Measurements from ENCODE around the gene DNAH7.

Gene DNAH7

DNA sequence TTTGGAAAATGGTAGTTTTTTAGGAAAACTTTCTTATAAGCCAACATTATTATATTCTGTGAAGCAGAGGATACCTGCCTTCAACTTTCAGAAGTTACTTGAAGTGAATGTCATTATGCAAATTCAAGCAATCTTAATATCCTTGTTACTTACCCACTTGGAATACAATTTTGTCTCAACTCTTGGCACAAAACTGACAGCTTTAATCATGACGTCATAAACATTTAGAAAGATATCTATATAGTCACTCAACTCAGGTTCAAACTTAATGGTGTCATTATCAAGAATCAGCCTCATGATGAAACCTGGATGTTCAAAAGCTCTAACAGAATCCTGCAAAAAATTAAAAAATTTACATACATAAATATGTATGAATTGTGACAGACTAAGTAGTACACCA lies 68.1 kb downstream of the DNAH7 start:
- H3K4me3 ChIP-seq (ENCODE audit: insufficient read length, low read depth) = no peak overlapping the region
- H3K36me3 ChIP-seq (ENCODE audit: insufficient read depth, insufficient read length, low read length) = no peaks in the 10 kb centered on the region
- no peaks in the 10 kb centered on the region for H3K27me3 ChIP-seq (ENCODE audit: insufficient read depth, insufficient read length)
- H3K9ac ChIP-seq (ENCODE audit: insufficient read length, low read depth) = no peak overlapping the region
- 0 out of 2 replicates have a peak, but pooled peaks cover under 1% of the 10 kb centered on the region for H3K9me3 ChIP-seq (ENCODE audit: insufficient read depth, low read length)
- H3K4me1 ChIP-seq (ENCODE audit: insufficient read depth, insufficient read length) = no peaks in the 10 kb centered on the region
- no peak for DNase-seq (ENCODE audit: low read depth, low spot score)
- TF ChIP-seq ZNF274 (IDR thresholded peaks at IDR 0.05; ENCODE audit: low read depth, low read length) (no peak), SUZ12 (IDR thresholded peaks at IDR 0.05; ENCODE audit: extremely low read depth, insufficient read depth, insufficient read length) (no peak), YY1 (IDR thresholded peaks at IDR 0.05; ENCODE audit: insufficient read depth, insufficient read length) (no peak)

DNA sequence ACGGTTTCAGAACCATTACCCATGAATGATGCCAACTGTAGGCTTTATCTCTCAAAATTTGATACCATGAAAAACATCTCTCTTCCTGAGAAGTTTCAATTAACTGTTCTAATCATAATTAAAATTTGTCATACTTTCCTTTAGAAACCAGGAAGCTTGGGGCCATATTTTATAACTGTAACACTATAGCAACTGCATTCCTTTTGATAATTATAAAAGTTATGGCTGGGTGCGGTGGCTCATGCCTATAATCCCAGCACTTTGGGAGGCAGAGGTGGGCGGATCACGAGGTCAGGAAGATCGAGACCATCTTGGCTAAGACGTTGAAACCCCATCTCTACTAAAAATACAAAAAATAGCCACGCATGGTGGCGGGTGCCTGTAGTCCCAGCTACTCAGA lies 70.6 kb downstream of the DNAH7 start:
- DNase-seq (ENCODE audit: low read depth, low spot score) = no peak

DNA sequence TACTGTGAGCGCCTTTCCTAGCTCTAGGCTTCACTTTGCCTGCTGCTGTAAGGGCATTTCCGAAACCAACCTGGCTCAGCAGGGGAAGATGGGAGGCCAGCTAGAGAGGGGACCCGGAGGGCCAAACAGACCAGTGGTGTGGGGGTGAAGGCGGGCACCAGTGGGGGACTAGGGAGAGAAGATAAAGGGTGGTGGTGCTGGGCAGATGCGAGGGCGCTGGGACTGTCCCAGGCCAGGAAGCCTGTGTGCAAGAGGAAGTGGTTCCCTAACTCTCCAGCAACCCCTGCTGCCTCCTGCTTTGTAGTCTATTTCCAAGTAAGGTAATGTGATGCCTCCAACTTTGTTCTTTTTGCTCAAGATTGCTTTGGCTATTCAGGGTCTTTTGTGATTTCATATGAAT lies 73.1 kb downstream of the DNAH7 start:
- H3K36me3 ChIP-seq (ENCODE audit: insufficient read depth, insufficient read length, low read length) = no peaks in the 10 kb centered on the region
- H3K9me3 ChIP-seq (ENCODE audit: insufficient read depth, low read length) = no peaks in the 10 kb centered on the region
- no peak overlapping the region for H3K9ac ChIP-seq (ENCODE audit: insufficient read length, low read depth)
- no peaks in the 10 kb centered on the region for H3K27me3 ChIP-seq (ENCODE audit: insufficient read depth, insufficient read length)
- no peak for TF ChIP-seq SUZ12 (IDR thresholded peaks at IDR 0.05; ENCODE audit: extremely low read depth, insufficient read depth, insufficient read length)
- no peak for TF ChIP-seq ZNF274 (IDR thresholded peaks at IDR 0.05; ENCODE audit: low read depth, low read length)
- TF ChIP-seq YY1 (IDR thresholded peaks at IDR 0.05; ENCODE audit: insufficient read depth, insufficient read length) = no peak
- no peaks in the 10 kb centered on the region for H3K4me1 ChIP-seq (ENCODE audit: insufficient read depth, insufficient read length)
- no peak for DNase-seq (ENCODE audit: low read depth, low spot score)
- H3K4me3 ChIP-seq (ENCODE audit: insufficient read length, low read depth) = no peak overlapping the region

More for the DNA sequence above, 70.6 kb downstream of the DNAH7 start:
- Histone ChIP-seq H3K4me1 (ENCODE audit: insufficient read depth, insufficient read length) (no peaks in the 10 kb centered on the region), H3K36me3 (ENCODE audit: insufficient read depth, insufficient read length, low read length) (no peaks in the 10 kb centered on the region), H3K9ac (ENCODE audit: insufficient read length, low read depth) (no peak overlapping the region), H3K27me3 (ENCODE audit: insufficient read depth, insufficient read length) (no peaks in the 10 kb centered on the region), H3K9me3 (ENCODE audit: insufficient read depth, low read length) (no peaks in the 10 kb centered on the region), H3K4me3 (ENCODE audit: insufficient read length, low read depth) (no peak overlapping the region)
- no peak for TF ChIP-seq SUZ12 (IDR thresholded peaks at IDR 0.05; ENCODE audit: extremely low read depth, insufficient read depth, insufficient read length)

DNA sequence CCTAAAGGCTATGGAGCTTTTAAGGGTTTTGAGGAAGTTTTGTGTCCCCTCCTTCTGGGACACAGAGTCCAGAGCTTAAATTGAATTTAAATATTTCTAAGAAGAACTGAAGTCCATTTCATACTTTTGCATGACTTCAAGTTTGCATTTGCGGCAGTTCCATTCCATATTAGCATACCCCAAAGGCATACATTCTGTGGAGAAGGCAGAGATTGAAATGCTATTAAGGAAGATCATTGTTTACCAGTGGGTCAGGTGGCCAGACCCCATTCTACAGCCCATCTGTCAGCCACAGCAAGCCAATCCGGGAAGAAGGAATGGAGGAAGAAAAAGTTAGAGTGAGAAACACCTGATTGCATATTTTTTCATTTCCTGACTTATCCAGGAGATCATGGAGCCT lies 75.0 kb downstream of the DNAH7 start:
- DNase-seq (ENCODE audit: low read depth, low spot score) = no peak
- H3K36me3 ChIP-seq (ENCODE audit: insufficient read depth, insufficient read length, low read length) = no peaks in the 10 kb centered on the region
- no peaks in the 10 kb centered on the region for H3K4me1 ChIP-seq (ENCODE audit: insufficient read depth, insufficient read length)
- no peak overlapping the region for H3K9ac ChIP-seq (ENCODE audit: insufficient read length, low read depth)
- H3K9me3 ChIP-seq (ENCODE audit: insufficient read depth, low read length) = no peaks in the 10 kb centered on the region
- no peak for TF ChIP-seq ZNF274 (IDR thresholded peaks at IDR 0.05; ENCODE audit: low read depth, low read length)
- TF ChIP-seq SUZ12 (IDR thresholded peaks at IDR 0.05; ENCODE audit: extremely low read depth, insufficient read depth, insufficient read length) = no peak
- no peak for TF ChIP-seq YY1 (IDR thresholded peaks at IDR 0.05; ENCODE audit: insufficient read depth, insufficient read length)
- H3K27me3 ChIP-seq (ENCODE audit: insufficient read depth, insufficient read length) = no peaks in the 10 kb centered on the region
- no peak overlapping the region for H3K4me3 ChIP-seq (ENCODE audit: insufficient read length, low read depth)

DNA sequence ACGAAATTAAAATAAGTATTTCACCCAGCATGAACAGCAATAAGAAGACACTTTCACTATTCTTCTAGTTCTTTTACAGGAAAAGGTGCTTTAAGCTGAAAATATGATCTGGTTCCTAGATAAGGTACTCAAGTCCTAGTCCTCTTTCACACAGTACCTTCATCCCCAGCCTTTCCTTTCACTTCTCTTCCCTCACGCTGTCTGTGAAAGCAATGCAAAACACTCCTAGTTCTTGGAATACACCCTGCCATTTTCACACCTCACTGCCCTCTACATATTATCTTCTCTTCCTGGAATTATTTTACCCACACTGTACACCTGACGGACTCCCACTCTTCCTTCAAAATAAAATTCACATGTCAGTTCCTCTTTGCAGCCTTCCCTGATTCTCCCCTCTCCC lies 82.9 kb downstream of the DNAH7 start:
- Histone ChIP-seq H3K4me3 (ENCODE audit: insufficient read length, low read depth) (no peak overlapping the region), H3K4me1 (ENCODE audit: insufficient read depth, insufficient read length) (no peaks in the 10 kb centered on the region), H3K9me3 (ENCODE audit: insufficient read depth, low read length) (0 out of 2 replicates have a peak, but pooled peaks cover under 1% of the 10 kb centered on the region), H3K36me3 (ENCODE audit: insufficient read depth, insufficient read length, low read length) (no peaks in the 10 kb centered on the region), H3K9ac (ENCODE audit: insufficient read length, low read depth) (no peak overlapping the region), H3K27me3 (ENCODE audit: insufficient read depth, insufficient read length) (no peaks in the 10 kb centered on the region)
- no peak for DNase-seq (ENCODE audit: low read depth, low spot score)
- TF ChIP-seq SUZ12 (IDR thresholded peaks at IDR 0.05; ENCODE audit: extremely low read depth, insufficient read depth, insufficient read length) = no peak
- TF ChIP-seq YY1 (IDR thresholded peaks at IDR 0.05; ENCODE audit: insufficient read depth, insufficient read length) = no peak
- TF ChIP-seq ZNF274 (IDR thresholded peaks at IDR 0.05; ENCODE audit: low read depth, low read length) = no peak

DNA sequence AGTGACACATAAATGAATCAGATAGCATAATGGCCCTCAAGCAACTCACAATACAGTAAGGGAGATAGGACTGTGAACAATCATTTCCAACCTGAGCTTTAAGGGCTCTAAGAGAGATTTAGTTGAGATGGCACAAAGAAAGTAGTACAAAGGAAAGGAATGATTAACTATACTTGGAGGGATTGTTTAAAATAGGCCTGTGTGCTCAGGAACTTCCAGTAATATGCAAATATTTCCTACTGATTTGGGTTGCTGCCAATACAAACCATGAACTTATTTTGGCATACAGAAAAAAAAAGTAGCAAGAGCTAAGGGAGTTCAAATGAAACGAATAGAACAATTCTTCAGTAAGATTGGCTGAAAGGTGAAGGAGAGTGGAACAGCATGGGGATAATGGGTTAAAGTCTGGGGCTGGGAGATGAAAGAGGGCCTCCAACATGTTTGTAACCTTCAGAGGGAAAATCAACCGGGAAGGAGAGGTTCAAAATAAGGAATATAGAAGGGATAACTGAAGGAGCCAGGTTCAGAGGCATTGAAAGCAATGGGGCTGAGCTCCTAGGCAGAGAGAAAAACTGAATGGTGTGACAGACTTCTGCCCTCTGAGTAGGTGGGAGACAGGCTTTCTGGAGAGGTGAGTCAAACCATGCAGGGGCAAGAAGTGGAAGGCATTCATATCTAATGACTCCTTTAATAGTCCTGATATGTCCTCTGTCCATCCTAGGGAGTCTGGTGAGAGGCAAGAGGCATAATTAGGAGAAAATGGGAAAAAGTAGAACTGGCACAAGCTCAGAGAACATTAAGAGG lies 83.5 kb downstream of the DNAH7 start:
- Histone ChIP-seq H3K9ac (ENCODE audit: insufficient read length, low read depth) (no peak overlapping the region), H3K4me3 (ENCODE audit: insufficient read length, low read depth) (no peak overlapping the region), H3K36me3 (ENCODE audit: insufficient read depth, insufficient read length, low read length) (no peaks in the 10 kb centered on the region), H3K27me3 (ENCODE audit: insufficient read depth, insufficient read length) (no peaks in the 10 kb centered on the region), H3K9me3 (ENCODE audit: insufficient read depth, low read length) (peaks cover 7% of the 10 kb centered on the region; the same call in 1 of the 2 replicates), H3K4me1 (ENCODE audit: insufficient read depth, insufficient read length) (no peaks in the 10 kb centered on the region)
- DNase-seq (ENCODE audit: low read depth, low spot score) = no peak
- no peak for TF ChIP-seq YY1 (IDR thresholded peaks at IDR 0.05; ENCODE audit: insufficient read depth, insufficient read length)
- TF ChIP-seq ZNF274 (IDR thresholded peaks at IDR 0.05; ENCODE audit: low read depth, low read length) = no peak
- no peak for TF ChIP-seq SUZ12 (IDR thresholded peaks at IDR 0.05; ENCODE audit: extremely low read depth, insufficient read depth, insufficient read length)

DNA sequence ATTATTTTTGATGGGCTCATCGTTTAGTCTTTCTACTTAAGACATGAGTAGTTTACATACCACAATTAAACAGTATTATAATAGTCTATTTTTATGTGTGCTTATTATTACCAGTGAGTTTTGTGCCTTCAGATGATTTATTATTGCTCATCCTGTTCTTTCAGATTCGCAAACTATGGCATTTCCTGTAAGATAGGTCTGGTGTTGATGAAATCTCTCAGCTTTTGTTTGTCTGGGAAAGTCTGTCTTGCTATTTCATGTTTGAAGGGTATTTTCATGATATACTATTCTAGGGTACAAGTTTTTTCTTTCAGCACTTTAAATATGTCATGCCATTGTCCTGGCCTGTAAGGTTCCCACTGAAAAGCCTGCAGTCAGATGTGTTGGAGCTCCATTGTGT lies 101.3 kb downstream of the DNAH7 start:
- Histone ChIP-seq H3K27me3 (ENCODE audit: insufficient read depth, insufficient read length) (no peaks in the 10 kb centered on the region), H3K4me1 (ENCODE audit: insufficient read depth, insufficient read length) (no peaks in the 10 kb centered on the region), H3K9ac (ENCODE audit: insufficient read length, low read depth) (no peak overlapping the region), H3K36me3 (ENCODE audit: insufficient read depth, insufficient read length, low read length) (no peaks in the 10 kb centered on the region), H3K4me3 (ENCODE audit: insufficient read length, low read depth) (no peak overlapping the region), H3K9me3 (ENCODE audit: insufficient read depth, low read length) (no peaks in the 10 kb centered on the region)
- DNase-seq (ENCODE audit: low read depth, low spot score) = no peak
- TF ChIP-seq SUZ12 (IDR thresholded peaks at IDR 0.05; ENCODE audit: extremely low read depth, insufficient read depth, insufficient read length) (no peak), ZNF274 (IDR thresholded peaks at IDR 0.05; ENCODE audit: low read depth, low read length) (no peak), YY1 (IDR thresholded peaks at IDR 0.05; ENCODE audit: insufficient read depth, insufficient read length) (no peak)

All from NT2/D1 (cell line).